HG03045 (cell line): Measurements from ENCODE around the gene PDP2.
"Not testable (repeated sequence)": the region's sequence is repeated elsewhere in the genome, so short reads cannot be mapped to it uniquely, and the experiment has no call there.

Source experiments
- ATAC-seq: cut with Tn5 transposase; IDR thresholded peaks from one replicate; pipeline ENCODE4 v1.9.1; 2021; ENCODE audit warnings: mild to moderate bottlenecking, moderate library complexity; ENCODE audit not compliant: unreplicated experiment

The PDP2 gene

DNA sequence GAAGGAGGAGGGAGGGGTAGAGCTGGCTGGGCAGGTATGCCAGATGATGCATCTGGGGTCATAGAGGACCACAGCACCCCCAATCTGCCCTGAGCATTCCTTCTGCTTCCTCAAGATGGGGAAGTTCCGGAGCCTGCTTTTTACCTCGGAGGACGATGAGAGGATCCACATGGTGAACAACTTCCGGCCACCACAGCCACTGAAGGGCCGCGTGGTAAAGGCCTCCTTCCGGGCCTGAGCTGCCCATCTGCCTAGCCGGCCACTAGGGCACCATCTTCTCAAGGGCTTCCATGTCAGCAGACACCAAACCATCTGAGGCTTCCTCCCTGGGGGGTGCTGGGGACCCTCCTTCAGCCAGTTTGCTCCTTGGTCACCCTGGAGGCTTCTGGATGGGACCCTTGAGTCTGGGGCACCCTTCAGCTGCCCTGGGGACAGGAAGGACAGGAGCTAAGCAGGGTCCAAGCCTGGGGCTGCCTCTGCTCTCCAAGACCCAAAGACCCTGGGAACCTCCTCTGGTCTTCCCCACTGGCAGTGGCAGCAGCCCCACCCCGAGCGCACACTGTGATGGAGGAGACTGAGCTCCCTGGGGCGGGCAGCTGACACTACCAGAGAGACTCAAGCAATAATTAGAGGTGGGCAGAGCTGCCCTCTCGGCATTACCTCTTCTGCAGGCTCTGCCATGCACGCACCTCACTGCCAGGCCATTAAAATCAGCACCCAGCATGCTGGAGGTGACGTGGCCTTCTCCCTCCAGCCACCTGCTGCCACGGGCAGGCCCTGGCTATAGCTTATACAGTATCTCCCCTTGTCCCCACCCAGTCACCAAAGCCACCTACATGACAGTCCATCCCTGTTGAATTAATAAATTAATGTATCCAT, 26.8 kb upstream of the PDP2 start:
- no peak for ATAC-seq

DNA sequence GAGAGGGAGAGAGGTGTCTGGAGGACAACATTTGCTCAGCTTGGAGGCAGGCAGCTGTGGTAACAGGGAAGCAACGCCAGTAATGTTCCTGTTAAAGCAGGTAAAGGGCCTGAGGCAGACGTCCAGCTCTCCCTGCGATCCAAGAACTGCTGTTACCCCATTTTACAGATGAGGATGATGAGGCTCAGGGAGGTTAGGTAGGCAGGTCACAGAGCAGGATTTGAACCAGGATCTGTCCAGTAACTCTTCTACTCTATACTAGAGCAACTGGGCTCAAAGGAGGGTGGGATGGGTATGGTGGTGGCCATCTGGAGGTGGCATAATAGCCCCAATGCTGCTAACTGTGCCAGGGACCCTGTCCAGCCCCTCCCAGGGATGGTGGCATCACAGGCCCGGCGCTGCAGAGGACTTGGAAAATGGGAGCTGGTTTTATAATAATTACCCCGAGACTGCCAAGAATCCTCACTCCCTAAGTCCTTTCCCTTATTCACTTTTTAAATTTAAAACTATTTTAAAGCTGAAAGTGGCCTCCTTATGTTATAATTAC, 24.1 kb upstream of the PDP2 start:
- ATAC-seq: no peak

DNA sequence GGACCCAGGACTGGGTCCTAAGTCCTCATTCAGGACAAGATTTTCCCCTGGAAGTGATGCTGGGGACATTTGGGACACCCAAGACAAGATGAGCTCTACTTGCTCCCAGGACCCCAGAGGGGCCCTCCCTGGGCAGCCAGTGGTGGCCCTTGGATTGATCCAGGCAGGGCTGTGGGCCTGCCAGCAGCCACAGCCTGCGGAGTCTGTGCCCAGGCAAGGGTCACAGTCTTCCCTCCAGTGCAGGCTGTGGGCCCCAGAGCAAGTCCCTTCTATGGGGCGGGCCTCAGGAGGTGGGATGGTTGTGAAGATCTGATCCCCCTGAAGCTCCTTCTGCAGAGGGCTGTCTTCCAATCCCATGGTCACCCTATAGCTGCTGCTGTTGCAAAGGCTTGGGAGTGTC, 23.5 kb upstream of the PDP2 start:
- no peak for ATAC-seq

DNA sequence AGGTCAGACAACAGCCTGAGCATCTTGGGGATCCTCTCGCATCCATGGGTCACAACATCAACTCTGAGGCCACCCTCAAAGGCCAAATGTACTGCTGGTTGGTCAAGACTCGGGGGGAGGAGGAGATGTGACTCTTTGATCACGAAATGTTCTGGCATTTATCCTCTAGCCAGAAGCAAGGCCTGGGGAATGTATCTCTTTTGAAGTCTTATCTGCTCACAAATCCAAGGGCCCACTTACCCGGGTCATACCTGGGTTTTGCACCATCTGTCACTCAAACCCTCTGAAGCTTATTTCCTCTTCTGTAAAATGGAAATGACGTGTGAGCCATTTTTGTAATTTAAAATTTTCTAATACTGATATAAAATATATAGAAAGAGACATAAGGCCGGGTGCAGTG, 22.9 kb upstream of the PDP2 start:
- ATAC-seq: no peak

DNA sequence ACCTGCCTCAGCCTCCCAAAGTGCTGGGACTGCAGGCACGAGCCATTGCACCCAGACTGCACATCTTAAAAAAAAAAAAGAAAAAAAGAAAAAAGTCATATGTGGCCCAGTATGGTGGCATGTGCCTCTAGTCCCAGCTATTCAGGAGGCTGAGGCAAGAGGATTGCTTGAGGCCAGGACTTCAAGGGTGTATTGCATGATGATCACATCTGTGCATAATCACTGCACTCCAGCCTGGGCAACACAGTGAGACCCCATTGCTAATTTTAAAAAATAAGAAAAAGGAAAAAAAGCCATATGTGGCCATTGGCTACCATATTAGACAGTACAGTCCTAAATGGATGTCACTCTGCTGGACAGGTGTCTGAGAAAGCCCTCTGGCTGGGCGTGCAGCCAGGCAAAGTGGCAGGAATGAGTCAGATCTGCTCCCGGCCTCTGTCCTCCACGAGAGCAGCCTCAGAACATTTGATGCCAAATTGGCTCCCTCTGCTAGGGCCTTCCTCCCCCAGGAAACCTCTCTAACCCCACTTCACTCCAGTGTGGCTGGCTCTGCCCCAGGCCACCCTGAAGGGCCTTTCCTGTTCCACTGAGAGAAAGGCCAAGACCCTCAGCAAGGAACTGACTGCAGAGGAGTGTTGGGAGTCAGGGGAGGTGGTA, 21.4 kb upstream of the PDP2 start:
- ATAC-seq: no peak

DNA sequence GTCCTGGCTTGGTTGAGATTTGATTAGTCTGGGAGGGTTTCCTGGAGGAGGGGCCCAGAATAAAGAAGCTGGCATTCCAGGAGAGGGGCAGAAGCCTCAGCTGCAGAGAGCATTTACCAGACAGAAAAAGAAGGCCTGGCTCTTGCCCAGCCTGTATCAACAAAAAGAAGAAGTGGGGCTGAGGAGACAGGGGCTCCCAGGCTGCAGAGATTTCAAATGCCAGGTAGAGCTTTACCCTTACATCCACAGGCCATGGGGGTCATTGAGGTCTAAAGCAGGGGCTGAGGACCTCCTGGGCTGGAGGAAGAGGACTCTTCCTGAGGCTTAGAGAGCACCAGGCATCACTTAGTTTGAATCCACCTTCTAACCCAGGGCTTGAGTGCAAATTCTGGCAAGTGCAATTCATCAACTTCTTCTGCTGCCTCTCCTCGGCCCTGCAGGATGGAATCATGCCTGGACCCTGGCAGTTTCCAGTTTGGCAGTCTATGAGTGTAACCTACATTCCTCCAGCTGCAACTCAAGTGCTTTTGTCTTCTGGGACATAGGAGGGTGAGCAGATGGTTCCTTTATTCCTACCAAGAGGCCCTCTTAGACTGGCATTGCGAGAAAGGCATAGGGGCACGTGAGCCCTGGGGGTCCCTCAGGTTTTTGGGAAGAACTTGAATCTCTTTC, 20.8 kb upstream of the PDP2 start:
- ATAC-seq: no peak

DNA sequence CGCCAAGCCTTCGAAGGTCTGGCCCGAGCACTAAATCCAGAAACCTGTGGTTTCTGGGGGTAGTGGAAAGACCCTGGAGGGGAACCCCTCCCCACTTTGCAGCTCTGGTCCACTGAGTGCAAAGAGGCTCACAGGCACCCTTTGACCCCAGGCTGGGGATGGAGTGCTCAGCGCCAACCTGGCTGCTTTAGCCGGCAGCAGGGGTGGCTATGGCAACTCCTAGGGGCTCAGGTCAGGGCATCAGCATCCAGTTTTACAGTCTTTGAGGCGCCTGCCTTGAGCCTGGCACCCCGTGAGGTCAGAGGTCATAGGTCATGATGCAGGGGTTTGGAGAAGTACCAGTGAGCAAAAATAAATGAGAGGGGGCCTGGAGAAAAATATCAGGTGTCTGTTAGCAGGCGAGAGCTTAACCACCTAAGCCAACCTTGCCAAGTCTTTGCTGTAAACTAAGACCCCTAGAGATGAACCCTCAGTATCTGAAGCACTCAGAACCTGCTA, 18.2 kb upstream of the PDP2 start:
- no peak for ATAC-seq

DNA sequence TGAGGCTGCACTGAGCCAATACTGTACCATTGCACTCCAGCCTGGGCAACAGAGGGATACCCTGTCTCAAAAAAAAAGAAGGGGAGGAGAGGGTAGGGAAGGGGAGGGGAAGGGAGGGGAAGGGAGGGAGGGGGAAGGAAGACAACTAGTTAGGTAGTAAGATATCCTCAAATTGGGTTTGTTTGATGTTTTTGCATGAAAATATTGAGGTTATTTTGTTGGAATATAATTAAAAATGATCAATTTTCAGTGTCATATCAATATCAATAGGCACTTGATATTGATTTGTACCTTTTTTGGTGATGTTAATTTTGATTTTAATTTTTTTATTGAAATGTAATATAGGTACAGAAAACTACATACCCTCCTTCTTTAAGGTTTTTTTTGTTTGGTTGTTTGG, 16.6 kb upstream of the PDP2 start:
- ATAC-seq: no peak

DNA sequence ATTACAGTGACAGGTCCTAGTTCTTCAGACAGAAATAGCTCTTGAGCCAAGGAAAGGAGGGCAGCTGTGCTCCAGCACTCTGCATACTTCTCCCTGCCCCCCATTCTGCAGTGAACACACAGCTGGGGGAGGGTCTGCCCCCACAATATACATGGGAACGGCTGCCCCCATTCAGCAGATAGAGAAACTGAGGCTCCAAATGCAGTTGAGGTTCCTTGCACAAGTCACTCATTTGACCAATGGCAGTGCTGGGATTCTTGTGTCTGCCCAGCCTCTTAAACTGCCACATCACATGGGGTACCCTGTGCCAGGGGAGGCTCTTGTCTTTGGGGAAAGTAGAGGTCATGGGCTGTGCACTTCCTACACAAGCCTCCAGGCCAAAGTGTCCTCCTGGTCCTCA, 10.9 kb upstream of the PDP2 start:
- no peak for ATAC-seq

DNA sequence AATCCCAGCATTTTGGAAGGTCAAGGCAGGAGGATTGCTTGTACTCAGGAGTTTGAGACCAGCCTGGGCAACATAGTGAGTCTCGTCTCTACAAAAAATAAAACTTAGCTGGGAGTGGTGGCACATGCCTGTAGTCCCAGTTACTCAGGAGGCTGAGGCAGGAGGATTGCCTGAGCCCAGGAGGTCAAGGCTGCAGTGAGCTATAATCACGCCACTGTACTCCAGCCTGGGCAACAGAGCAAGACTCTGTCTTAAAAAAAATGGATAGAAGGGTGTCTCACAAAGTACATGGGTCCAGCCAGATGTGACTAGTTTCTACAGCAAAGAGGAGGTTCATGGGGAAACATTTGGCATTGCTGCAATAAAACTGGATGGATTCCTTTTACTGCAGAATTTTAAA, 9.0 kb upstream of the PDP2 start:
- ATAC-seq: not testable (repeated sequence)

DNA sequence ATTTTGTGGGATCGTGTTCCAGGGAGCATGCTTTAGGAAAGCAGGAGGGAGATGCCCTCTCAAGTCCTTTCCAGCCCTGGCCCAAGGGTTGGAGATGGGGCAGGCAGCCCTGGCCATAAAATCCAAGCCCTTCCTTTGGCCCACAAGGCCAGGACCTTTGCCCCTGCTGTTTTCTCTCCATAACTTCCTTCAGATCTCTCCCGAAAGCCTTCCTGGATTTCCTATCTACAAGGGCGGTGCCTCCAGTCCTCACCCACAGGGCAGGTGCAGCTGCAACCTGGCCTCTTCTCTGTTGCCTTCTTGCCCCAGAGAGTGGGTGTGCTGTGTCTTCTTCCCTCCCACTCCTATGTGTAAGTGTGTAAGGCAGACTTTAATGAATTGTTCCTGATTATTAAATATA, 8.5 kb upstream of the PDP2 start:
- ATAC-seq: no peak

- no peak for ATAC-seq
These were observed 7.8 kb upstream of the PDP2 start for GRCh38 chr16:66872559-66872942.

GRCh38 chr16:66872943-66873684, 7.2 kb upstream of the PDP2 start:
- ATAC-seq: peak; percentile 94

- no peak for ATAC-seq
These were observed 6.6 kb upstream of the PDP2 start for GRCh38 chr16:66873685-66874055.

GRCh38 chr16:66874079-66874775, 6.1 kb upstream of the PDP2 start:
- no peak for ATAC-seq

- no peak for ATAC-seq
These were observed 2.2 kb upstream of the PDP2 start for GRCh38 chr16:66878067-66878466.

GRCh38 chr16:66881014-66881417, 701 bp downstream of the PDP2 start:
- ATAC-seq: peak; percentile 6

- ATAC-seq: no peak
These were observed 1.2 kb downstream of the PDP2 start for GRCh38 chr16:66881560-66881959.

- ATAC-seq: no peak
These were observed 1.7 kb downstream of the PDP2 start for GRCh38 chr16:66881964-66882508.

DNA sequence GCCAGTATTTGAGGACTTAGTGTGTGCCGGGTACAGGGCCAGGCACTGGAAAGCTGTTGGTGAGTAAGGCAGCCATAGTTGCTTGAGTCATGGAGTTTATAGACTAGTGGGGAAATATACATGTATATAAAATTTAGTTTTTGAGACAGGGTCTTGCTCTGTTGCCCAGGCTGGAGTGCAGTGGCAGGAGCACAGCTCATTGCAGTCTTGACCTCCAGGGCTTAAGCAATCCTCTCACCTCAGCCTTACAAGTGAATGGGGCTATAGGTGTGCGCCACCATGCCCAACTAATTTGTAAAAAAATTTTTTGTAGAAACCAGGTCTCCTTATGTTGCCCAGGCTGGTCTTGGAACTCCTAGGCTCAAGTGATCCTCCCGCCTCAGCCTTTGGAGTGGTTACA, 2.4 kb downstream of the PDP2 start:
- ATAC-seq: no peak
